ENCODE results near the gene POU2F2. TPM values are rescaled to one million over a fixed set of nuclear protein-coding genes. Genes with fewer than 3 reads are reported as not detected.

Gene POU2F2
- total and polyA plus RNA-seq, 2 experiments from 2014 or later: 2.3 to 4.6 TPM

GRCh38 chr19:42165146-42165545, 32.9 kb upstream of the POU2F2 start:
- no peak overlapping the region for H3K4me2 ChIP-seq
- H3K4me3 ChIP-seq: no peak overlapping the region
- H3F3A ChIP-seq (replicated peaks; ENCODE audit: low read depth): no peaks in the 10 kb centered on the region
- no peaks in the 10 kb centered on the region for H4K20me1 ChIP-seq (replicated peaks; ENCODE audit: insufficient read depth)
- Mint-ChIP-seq H3K36me3 (ENCODE audit: low read depth) (no peaks in the 10 kb centered on the region), H3K4me1 (peaks cover 2% of the 10 kb centered on the region; the same call in 1 of the 3 replicates), H3K9me3 (no peaks in the 10 kb centered on the region), H3K27me3 (ENCODE audit: insufficient read depth, low read depth, poor library complexity) (peaks cover 7% of the 10 kb centered on the region), H3K4me3 (no peak overlapping the region), H3K27ac (no peak overlapping the region)
- H3K36me3 ChIP-seq (ENCODE audit: insufficient read depth): no peaks in the 10 kb centered on the region
- H2AFZ ChIP-seq: no peak overlapping the region
- no peaks in the 10 kb centered on the region for H3K9me2 ChIP-seq (ENCODE audit: insufficient read depth)
- H3K27ac ChIP-seq (ENCODE audit: low read depth): no peak overlapping the region
- peak; percentile 24; the same call in 1 of the 3 replicates for ATAC-seq
- no peak for TF ChIP-seq STAT1 (IDR thresholded peaks at IDR 0.05; ENCODE audit: unreplicated experiment)
- TF ChIP-seq, protein P1, sequence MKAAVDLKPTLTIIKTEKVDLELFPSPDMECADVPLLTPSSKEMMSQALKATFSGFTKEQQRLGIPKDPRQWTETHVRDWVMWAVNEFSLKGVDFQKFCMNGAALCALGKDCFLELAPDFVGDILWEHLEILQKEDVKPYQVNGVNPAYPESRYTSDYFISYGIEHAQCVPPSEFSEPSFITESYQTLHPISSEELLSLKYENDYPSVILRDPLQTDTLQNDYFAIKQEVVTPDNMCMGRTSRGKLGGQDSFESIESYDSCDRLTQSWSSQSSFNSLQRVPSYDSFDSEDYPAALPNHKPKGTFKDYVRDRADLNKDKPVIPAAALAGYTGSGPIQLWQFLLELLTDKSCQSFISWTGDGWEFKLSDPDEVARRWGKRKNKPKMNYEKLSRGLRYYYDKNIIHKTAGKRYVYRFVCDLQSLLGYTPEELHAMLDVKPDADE (IDR thresholded peaks at IDR 0.05): no peak
- no peak for TF ChIP-seq ZNF331 (CRISPR knock-in tag; IDR thresholded peaks at IDR 0.05; ENCODE audit: low read depth)
- no peak for TF ChIP-seq EZH2 (IDR thresholded peaks at IDR 0.05; ENCODE audit: low read depth, unreplicated experiment)
- no peaks in the 10 kb centered on the region for H3K4me1 ChIP-seq (ENCODE audit: insufficient read depth)
- DNase-seq (ENCODE audit: low spot score): no peak
- H3K79me2 ChIP-seq (replicated peaks; ENCODE audit: insufficient read depth): no peaks in the 10 kb centered on the region
- H3K27me3 ChIP-seq (ENCODE audit: insufficient read depth): no peaks in the 10 kb centered on the region

GRCh38 chr19:42161616-42162263, 29.5 kb upstream of the POU2F2 start:
- H3K4me1 ChIP-seq (ENCODE audit: insufficient read depth): no peaks in the 10 kb centered on the region
- H3K27me3 ChIP-seq (ENCODE audit: insufficient read depth): no peaks in the 10 kb centered on the region
- no peaks in the 10 kb centered on the region for H3K36me3 ChIP-seq (ENCODE audit: insufficient read depth)
- H3K79me2 ChIP-seq (replicated peaks; ENCODE audit: insufficient read depth): no peaks in the 10 kb centered on the region
- Mint-ChIP-seq H3K36me3 (ENCODE audit: low read depth) (no peaks in the 10 kb centered on the region), H3K4me3 (no peak overlapping the region), H3K27ac (no peak overlapping the region), H3K4me1 (peaks cover 2% of the 10 kb centered on the region; the same call in 2 of the 3 replicates), H3K9me3 (no peaks in the 10 kb centered on the region), H3K27me3 (ENCODE audit: insufficient read depth, low read depth, poor library complexity) (peaks cover 8% of the 10 kb centered on the region)
- H3K27ac ChIP-seq (ENCODE audit: low read depth): no peak overlapping the region
- H4K20me1 ChIP-seq (replicated peaks; ENCODE audit: insufficient read depth): no peaks in the 10 kb centered on the region
- no peak overlapping the region for H3K4me3 ChIP-seq
- DNase-seq (ENCODE audit: low spot score) (no peak), ATAC-seq (no peak)
- H2AFZ ChIP-seq: no peak overlapping the region
- H3K9me2 ChIP-seq (ENCODE audit: insufficient read depth): no peaks in the 10 kb centered on the region
- no peak overlapping the region for H3K4me2 ChIP-seq
- H3F3A ChIP-seq (replicated peaks; ENCODE audit: low read depth): no peaks in the 10 kb centered on the region
- TF ChIP-seq JUNB (IDR thresholded peaks at IDR 0.05; ENCODE audit: unreplicated experiment) (no peak), EZH2 (IDR thresholded peaks at IDR 0.05; ENCODE audit: low read depth, unreplicated experiment) (no peak), REST (IDR thresholded peaks at IDR 0.05; ENCODE audit: unreplicated experiment) (no peak), NANOG (IDR thresholded peaks at IDR 0.05; ENCODE audit: borderline replicate concordance) (no peak), CTCF (conservative IDR thresholded peaks at IDR 0.05; ENCODE audit: low read depth in 2 of 2) (no peak), ZNF331 (CRISPR knock-in tag; IDR thresholded peaks at IDR 0.05; ENCODE audit: low read depth) (no peak), POLR2AphosphoS5 (IDR thresholded peaks at IDR 0.05; ENCODE audit: low read depth) (no peak)
- TF ChIP-seq, protein P1 (IDR thresholded peaks at IDR 0.05): no peak

Measured in GM23338 (cell line).